Activated CD4-positive, alpha-beta T cell treated with anti-CD3 and anti-CD28 coated beads, Interleukin-2, amount 50 U/mL, for 48 hours (primary cell): ENCODE measurements around the gene M1AP.

Experiments
- DNase-seq, 2 experiments: peaks; one replicate each; pipeline ENCODE4 v3.0.0-alpha.2; 2020

M1AP gene

DNA sequence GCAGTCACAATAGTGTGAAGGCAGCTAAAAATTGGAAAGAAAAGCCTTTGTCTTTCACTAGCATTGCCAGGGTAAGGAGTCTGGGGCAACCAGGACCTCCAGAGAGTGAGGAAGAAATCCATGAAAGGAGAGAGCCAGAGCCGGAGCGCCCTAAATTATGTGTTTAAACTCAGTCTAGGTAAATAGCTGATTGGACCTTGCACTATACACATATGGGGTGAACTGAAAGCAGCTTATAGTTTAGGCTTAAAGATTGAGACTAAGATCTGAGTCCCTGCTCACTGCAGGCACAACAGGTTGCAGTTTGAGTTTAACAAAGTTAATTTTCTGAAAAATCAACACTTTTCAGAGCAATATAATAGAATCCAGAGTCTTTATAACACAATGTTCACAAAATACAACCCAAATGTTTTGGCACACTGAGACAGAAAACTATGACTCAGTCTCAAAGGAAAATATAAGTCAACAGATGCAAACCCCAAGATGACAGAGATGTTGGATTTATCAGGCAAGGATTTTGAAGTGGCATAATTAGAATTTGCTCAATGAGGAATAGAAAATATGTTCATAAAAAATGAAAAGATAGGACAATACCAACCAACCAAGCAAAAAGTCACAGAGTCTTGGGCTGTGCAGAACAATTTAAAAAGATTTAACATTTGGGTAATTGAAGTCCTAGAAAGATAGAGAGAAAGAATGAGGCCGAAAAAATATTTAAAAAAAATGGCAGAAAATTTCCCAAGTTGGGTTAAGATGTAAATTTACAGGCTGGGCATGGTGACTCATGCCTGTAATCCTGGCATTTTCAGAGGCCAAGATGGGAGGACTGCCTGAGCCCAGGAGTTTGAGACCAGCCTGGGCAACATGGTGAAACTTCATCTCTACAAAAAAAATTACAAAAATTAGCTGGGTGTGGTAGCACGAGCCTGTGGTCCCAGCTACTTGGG is 54.0 kb downstream of the M1AP start:
- no peak for DNase-seq

GRCh38 chr2:74588664-74589063 is 59.5 kb downstream of the M1AP start:
- DNase-seq, result no peak

DNA sequence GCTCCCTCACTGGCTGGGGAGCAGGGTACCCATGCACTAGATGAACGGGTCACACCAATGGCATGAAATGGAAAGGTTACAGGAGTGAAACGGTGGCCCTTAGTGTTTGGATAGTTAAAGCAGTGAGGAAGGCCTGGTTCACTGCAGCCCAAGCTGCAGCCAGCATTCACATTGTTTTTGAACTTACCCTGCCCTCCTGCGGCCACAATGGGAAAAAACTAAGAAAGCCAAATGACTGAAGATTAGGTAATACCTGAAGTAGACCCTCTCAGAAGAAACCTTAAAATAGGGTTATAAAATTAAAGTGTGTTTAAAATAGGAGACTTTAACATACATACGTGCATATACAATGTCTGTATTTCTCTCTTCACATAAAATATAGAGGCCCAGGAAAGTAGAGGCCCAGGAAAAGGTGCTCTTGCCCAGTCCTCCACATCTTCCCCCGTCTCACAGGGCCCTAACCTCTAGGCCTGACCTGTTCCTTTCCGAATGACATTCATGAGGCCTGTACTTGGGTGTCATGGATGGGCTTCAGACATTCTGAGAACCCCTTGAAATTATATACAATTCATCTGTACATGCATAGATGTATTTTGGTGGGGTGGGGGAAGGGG is 60.4 kb downstream of the M1AP start:
- peak; percentile 57 to 64 for DNase-seq

DNA sequence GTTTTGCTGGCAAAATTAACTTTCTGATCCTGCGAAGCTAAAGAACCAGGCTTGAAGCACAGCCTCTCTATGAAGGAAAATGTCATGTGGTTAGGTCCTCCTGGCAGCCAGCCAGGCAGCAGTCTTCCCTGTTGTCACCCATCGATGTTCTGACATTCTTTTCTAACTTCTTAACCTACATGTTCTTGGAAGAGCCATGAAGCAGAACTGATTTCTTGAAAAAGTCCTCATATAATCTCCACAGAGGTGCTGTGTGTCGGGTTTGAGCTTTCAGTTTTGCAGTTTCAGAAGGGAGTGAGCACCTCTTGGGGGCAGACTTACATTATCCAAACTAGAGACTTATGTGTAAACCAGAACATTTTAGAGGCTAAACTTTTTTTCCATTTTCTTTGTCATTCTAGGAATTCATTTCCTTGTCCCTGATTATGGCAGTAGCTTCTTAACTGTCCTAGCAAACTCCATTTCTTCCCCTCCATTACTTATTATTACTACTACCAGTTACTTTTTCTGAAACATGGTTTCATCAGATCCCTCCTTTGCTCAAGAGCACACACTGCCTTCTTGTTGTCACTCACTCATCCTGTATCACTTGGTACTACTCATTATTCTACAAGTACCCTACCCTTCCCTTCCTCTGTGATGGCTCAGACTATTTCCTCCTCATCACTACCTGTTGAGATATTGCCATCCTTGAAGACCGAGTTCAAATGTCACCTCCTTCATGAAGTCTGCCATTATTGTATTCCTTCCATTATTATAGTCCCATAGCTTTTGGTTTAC is 62.5 kb downstream of the M1AP start:
- peak; percentile 27 to 50 for DNase-seq

DNA sequence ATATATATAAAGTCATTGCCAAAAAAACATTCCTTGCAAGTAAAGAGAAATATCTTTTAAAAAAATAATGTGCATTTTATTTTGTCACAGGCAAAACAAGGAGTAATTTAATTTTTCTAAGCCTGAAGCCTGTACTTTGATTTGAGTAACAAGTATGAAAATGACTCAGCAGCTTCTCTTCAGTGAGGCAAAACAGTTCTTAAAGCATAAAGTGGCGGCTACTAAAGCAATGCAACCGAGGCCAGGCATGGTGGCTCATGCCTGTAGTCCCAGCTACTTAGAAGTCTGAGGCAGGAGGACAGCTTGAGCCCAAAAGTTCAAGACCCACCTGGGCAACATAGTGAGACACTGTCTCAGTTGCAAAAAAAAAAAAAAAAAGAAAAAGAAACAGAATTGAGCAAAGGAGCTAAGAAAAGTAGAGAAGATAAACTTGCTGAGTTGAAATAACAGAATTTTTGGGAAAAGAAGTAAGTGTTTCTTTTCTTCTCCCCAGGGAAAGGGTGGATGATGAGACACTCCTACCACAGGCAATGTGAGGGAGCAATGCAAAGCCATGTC is 64.0 kb downstream of the M1AP start:
- peak in 1 of 2 experiments; percentile 28 for DNase-seq

GRCh38 chr2:74583504-74583903 is 64.6 kb downstream of the M1AP start:
- no peak for DNase-seq

- no peak for DNase-seq
Observed at GRCh38 chr2:74582184-74582583, 65.9 kb downstream of the M1AP start.

- DNase-seq, result no peak
Observed at GRCh38 chr2:74581463-74581862, 66.7 kb downstream of the M1AP start.

DNA sequence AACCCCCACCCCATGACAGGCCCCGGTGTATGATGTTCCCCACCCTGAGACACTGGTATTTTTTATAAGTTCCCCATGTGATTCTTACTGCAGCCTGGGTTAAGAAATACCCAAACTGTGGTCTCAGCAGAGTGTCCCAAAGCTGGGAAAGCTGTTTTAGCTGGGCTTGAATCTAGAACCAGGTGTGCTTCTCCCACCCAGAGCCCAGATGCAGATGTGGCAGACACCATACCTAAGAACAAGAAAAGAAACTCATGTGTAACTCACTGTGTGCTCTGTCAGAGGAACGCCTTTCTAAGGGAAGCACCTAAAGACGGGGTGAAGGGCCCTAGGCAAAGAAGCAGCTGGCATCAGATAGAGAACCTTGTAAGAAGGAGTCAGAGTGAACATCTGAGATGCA is 69.7 kb downstream of the M1AP start:
- no peak for DNase-seq

- DNase-seq, result no peak
Observed at GRCh38 chr2:74577448-74577847, 70.7 kb downstream of the M1AP start.

- no peak for DNase-seq
Observed at GRCh38 chr2:74576863-74577229, 71.3 kb downstream of the M1AP start.

DNA sequence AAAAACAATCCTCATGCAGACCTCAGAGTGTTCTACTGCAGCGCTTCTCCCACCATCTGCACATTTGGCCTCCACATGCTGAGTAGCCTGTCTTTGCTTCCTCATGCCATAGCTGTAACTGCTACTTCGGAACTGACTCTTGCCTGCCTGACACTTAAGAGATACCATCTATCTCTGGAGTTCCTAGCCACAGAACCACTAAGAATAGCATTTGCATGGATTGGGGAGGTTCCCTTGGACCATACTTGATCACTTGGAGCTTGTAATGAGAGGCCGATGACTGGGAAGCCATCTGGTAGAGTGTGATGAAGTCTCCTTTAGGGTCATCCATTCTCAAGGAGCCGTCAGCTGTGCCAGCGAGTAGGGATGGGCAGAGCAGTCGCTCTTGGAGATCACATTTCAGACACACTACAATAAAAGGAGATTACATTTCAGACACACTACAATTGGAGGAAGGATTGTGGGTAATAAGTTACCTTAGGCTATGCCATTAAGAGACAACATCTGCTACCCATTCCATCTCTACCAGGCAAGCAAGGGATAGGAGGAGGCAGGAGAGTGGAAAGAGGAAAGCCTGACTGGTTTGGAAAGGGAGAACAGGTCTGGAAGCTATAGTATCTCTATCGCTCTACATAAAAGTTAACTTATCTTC is 71.8 kb downstream of the M1AP start:
- DNase-seq, result no peak

DNA sequence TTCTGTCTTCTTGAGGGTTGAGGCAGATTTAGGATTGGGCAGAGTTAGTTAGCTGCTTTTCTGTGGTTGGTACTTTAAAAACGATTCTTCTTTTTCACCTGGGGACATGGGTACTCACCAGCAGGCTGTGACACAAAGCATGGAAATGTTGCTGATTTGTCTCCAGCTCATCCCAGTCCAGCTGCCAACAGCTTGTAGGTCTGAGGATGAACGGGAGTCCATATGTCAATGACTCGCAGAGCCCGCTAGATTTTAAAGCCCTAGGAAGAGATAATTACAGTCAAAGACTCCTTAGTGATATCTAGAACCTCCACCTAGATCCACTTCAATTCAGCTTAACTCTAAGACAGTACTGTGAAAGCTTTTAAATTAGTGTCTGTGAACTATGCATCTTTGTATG is 72.8 kb downstream of the M1AP start:
- no peak for DNase-seq

- no peak for DNase-seq
Observed at GRCh38 chr2:74573747-74574562, 74.2 kb downstream of the M1AP start.

DNA sequence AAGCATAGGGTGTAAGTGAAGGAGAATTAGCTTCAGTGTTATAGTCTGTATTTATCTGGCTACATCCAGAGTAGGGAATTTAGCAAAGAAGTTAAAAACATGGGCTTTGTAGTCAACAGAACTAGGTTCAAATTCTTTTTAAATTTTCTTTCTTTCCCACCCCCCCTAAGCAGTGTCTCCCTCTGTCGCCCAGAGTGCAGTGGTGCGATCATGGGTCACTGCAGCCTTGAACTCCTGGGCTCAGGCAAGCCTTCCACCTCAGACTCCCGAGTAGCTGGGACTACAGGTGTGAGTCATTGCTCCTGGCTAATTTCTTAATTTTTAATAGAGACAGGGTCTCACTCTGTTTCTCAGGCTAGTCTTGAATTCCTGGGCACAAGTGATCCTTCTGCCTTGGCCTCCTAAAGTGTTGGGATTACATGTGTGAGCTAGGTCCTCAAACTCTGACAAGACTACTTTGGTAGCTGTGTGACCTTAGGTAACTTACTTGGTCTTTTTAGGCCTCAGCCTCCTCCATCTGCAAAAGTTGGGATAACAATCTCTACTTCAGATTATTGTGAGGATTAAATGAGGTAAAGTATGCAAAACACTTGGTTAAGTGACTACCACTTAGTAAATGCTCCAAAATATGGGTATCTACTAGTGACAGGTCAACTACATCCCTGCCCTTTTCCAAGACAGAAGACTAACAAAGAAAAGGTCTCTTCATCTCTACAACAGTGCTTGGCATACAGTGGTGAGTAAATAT is 75.8 kb downstream of the M1AP start:
- no peak for DNase-seq

DNA sequence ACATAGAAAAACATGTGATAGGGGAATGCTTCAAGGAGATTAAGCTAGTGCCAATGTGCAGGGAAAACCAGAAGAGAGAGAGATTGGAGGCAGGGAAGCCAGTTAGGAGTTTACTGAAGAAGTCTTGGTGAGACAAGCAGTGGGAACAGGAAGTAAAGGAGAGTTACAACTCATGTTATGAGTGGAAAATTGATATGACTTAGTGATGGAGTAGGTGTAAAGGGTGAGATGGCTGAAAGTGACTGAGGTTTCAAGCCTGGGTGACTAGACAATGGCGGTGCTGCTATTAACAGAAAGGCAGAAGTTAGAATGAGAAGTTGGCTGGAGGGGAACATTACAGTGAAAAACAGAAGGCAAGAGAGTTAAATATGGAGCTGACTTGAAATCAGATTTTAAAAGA is 77.1 kb downstream of the M1AP start:
- no peak for DNase-seq

- DNase-seq, result no peak
Observed at GRCh38 chr2:74569686-74570085, 78.4 kb downstream of the M1AP start.

- DNase-seq, result no peak
Observed at GRCh38 chr2:74567881-74568280, 80.2 kb downstream of the M1AP start.

GRCh38 chr2:74566754-74567085 is 81.4 kb downstream of the M1AP start:
- DNase-seq, result no peak

DNA sequence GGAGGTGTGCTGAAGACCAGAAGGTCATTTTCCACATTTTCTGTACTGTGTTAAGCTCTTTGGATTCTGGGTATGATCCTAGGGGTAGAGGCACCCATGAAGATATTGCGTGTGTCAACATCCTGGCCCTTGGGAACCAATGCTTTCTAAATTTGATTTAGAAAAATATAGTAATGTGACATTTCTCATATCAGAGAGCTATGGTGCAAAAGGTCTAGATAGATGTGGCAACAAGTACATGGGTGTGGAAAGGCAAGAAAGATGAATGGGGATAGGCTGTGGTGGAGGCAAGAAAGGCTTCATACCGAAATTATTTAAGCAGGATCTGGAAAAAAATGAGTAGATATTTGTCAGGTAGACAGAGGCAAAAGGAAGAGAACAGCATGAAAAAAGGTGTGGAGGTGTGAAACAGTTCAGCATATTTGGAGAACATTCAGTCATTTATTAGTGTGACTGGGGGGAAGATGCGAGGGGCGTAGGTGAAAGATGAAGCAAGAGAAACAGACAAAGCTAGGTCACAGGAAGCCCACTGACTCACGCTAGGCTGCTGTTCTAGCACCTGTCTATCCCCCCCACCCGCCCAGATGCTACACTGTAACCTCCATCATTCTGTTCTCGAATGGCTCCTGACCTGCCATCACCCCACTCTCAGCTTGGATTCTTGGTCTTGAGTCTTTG is 81.9 kb downstream of the M1AP start:
- DNase-seq, result no peak

GRCh38 chr2:74564222-74564621 is 83.9 kb downstream of the M1AP start:
- DNase-seq, result no peak
